Fibroblast of skin of right quadriceps (primary cell): ENCODE results near the gene EIF1B.

Experiments used
- DNase-seq: peaks from one replicate; pipeline ENCODE4 v3.0.0-alpha.2; 2013

Gene EIF1B

GRCh38 chr3:40355410-40355809 lies 45.9 kb downstream of the EIF1B start:
- no peak for DNase-seq

- DNase-seq: no peak
Measured at GRCh38 chr3:40358454-40358853, 48.9 kb downstream of the EIF1B start.
